ENCODE measurements around the gene GRIK2. TPM values are rescaled to one million over a fixed set of nuclear protein-coding genes. Genes with fewer than 3 reads are reported as not detected.

The GRIK2 gene
- total and polyA plus RNA-seq, 7 donors, result 0.25 to 8.9 (median 2.1) TPM; not detected in 2

GRCh38 chr6:101550451-101550850 is 156.9 kb downstream of the GRIK2 start:
- no peak for DNase-seq
- intact Hi-C loops (cut with DNase I), result no loop called here
- Histone ChIP-seq H3K36me3 (no peaks in the 10 kb centered on the region), H3K27me3 (no peaks in the 10 kb centered on the region), H3K4me3 (no peak overlapping the region), H3K27ac (no peak overlapping the region), H3K4me1 (no peaks in the 10 kb centered on the region), H3K9me3 (no peaks in the 10 kb centered on the region)
- 95% methylated on average over 4 of the region's 4 CpGs for WGBS, 2 donors
- TF ChIP-seq EP300 (IDR thresholded peaks at IDR 0.05), result no peak
- no peak for TF ChIP-seq POLR2AphosphoS5 (IDR thresholded peaks at IDR 0.05)
- TF ChIP-seq, protein P1, sequence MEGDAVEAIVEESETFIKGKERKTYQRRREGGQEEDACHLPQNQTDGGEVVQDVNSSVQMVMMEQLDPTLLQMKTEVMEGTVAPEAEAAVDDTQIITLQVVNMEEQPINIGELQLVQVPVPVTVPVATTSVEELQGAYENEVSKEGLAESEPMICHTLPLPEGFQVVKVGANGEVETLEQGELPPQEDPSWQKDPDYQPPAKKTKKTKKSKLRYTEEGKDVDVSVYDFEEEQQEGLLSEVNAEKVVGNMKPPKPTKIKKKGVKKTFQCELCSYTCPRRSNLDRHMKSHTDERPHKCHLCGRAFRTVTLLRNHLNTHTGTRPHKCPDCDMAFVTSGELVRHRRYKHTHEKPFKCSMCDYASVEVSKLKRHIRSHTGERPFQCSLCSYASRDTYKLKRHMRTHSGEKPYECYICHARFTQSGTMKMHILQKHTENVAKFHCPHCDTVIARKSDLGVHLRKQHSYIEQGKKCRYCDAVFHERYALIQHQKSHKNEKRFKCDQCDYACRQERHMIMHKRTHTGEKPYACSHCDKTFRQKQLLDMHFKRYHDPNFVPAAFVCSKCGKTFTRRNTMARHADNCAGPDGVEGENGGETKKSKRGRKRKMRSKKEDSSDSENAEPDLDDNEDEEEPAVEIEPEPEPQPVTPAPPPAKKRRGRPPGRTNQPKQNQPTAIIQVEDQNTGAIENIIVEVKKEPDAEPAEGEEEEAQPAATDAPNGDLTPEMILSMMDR (IDR thresholded peaks at IDR 0.05), result no peak
- no peak for TF ChIP-seq POLR2A (IDR thresholded peaks at IDR 0.05)

DNA sequence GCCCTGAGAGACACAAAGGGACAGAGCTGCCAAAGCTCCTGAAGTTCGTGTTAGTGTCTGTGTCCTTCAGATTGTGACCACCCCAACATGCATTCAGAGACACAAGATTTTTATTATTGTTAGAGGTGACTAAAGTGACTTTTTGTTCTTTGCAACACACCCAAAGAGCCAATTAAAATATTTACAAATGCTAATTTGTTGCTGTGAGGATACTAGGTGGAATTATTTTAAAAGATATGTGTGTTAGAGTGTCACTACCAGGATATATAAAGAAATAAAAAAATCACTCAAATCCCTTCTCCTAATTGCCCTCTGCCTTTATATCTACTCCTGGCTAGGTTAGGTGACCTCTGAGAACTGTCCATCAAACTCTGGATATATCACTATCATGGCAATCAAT is 160.7 kb downstream of the GRIK2 start:
- H3K27ac ChIP-seq, result no peak overlapping the region
- H3K4me3 ChIP-seq, result no peak overlapping the region
- H3K4me1 ChIP-seq, result no peaks in the 10 kb centered on the region
- intact Hi-C loops (cut with DNase I), result no loop called here
- no peaks in the 10 kb centered on the region for H3K27me3 ChIP-seq
- WGBS, 2 donors, result 63 to 76% methylated on average over 1 of the region's 1 CpG
- no peak for DNase-seq
- no peaks in the 10 kb centered on the region for H3K36me3 ChIP-seq
- H3K9me3 ChIP-seq, result no peaks in the 10 kb centered on the region
- TF ChIP-seq POLR2AphosphoS5 (IDR thresholded peaks at IDR 0.05) (no peak), POLR2A (IDR thresholded peaks at IDR 0.05) (no peak), EP300 (IDR thresholded peaks at IDR 0.05) (no peak)
- TF ChIP-seq, protein P1 (IDR thresholded peaks at IDR 0.05), result no peak

DNA sequence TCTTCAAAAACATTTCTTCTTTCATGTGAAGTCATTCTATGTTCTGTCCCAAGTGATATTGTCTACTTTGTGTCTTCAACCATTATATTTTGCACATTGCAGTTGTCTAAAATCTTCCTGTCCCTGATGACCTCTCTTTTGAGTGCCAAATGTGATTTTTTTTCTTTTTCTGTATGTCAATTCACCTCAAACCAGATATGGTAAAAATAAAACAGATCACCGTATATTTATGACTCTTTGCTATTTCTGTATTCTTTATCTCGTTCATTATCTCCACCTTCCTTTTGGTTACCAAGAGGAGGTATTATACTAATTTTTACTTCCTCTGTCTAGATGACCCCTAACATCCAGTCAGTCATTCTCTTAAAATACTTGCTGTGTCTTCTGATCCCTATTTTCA is 165.2 kb downstream of the GRIK2 start:
- no peak overlapping the region for H3K4me3 ChIP-seq
- intact Hi-C loops (cut with DNase I), result no loop called here
- H3K27me3 ChIP-seq, result no peaks in the 10 kb centered on the region
- WGBS, 2 donors, result 77 to 80% methylated on average over 2 of the region's 2 CpGs
- no peaks in the 10 kb centered on the region for H3K4me1 ChIP-seq
- no peaks in the 10 kb centered on the region for H3K36me3 ChIP-seq
- DNase-seq, result no peak
- no peaks in the 10 kb centered on the region for H3K9me3 ChIP-seq
- TF ChIP-seq POLR2A (IDR thresholded peaks at IDR 0.05), result no peak
- no peak for TF ChIP-seq POLR2AphosphoS5 (IDR thresholded peaks at IDR 0.05)
- TF ChIP-seq EP300 (IDR thresholded peaks at IDR 0.05), result no peak
- no peak overlapping the region for H3K27ac ChIP-seq

DNA sequence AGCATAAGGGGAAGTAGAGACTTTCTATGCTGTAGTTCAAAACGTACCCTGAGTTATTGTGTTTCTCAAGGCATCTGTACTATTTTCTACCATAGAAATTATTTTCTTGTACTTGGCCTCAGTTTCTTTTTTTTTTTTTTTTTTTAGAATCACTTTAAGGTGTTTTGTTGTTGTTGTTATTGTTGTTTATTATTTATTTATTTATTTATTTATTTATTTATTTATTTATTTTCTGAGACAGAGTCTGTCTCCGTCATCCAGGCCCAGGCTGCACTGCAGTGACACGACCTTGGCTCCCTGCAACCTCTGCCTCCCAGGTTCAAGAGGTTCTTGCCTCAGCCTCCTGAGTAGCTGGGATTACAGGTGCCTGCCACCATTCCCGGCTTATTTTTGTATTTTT is 179.1 kb downstream of the GRIK2 start:
- H3K27me3 ChIP-seq, result no peaks in the 10 kb centered on the region
- H3K9me3 ChIP-seq, result no peaks in the 10 kb centered on the region
- TF ChIP-seq POLR2A (IDR thresholded peaks at IDR 0.05), result no peak
- TF ChIP-seq EP300 (IDR thresholded peaks at IDR 0.05), result no peak
- no peak for TF ChIP-seq POLR2AphosphoS5 (IDR thresholded peaks at IDR 0.05)
- TF ChIP-seq, protein P1 (IDR thresholded peaks at IDR 0.05), result no peak
- no peaks in the 10 kb centered on the region for H3K4me1 ChIP-seq
- H3K36me3 ChIP-seq, result no peaks in the 10 kb centered on the region
- H3K27ac ChIP-seq, result no peak overlapping the region
- intact Hi-C loops (cut with DNase I), result no loop called here
- H3K4me3 ChIP-seq, result no peak overlapping the region
- WGBS, 2 donors, result 79 to 87% methylated on average over 4 of the region's 4 CpGs
- DNase-seq, result no peak

DNA sequence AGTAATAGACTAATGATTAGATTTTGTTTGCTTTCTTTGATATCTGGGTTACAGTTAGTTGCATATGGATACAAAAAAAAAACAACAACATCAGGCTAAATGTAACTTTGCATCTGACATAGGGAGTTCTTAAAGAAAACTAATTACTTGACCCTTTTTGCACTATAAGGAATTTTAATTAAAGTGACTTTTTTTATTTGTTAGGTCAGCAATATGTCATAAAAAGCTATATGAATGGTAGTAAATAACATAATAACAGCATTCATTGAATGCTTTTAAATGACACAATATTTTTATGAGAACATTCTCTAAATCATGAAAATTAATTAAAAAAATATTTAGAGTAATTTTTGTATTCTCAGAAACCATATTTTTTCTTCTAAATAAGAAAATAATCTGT is 183.6 kb downstream of the GRIK2 start:
- no peaks in the 10 kb centered on the region for H3K36me3 ChIP-seq
- DNase-seq, result no peak
- TF ChIP-seq EP300 (IDR thresholded peaks at IDR 0.05) (no peak), POLR2AphosphoS5 (IDR thresholded peaks at IDR 0.05) (no peak), POLR2A (IDR thresholded peaks at IDR 0.05) (no peak)
- TF ChIP-seq, protein P1 (IDR thresholded peaks at IDR 0.05), result no peak
- H3K27me3 ChIP-seq, result no peaks in the 10 kb centered on the region
- intact Hi-C loops (cut with DNase I), result no loop called here
- H3K4me3 ChIP-seq, result no peak overlapping the region
- no peak overlapping the region for H3K27ac ChIP-seq
- no peaks in the 10 kb centered on the region for H3K9me3 ChIP-seq
- H3K4me1 ChIP-seq, result no peaks in the 10 kb centered on the region
